ENCODE measurements around the gene NCOA1.

NCOA1 gene

DNA sequence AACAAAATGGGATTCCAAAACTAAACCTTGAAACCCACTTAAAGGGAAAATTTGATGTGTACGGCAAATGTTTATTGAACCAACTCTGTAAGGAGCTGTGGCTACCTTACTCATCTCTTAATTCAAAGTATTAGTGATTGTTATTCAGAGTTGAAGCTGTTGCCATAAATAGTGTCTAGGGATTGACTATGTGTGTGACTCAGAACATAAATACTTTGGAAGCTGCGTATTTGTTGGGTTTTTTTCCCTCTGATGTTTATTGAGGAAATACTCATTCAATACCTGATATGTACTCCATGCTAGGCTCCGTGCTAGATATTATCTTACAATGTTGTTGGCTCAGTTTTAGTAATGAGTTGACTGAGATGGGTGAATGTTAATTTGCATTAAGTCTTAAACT, 211.7 kb downstream of the NCOA1 start:
- no peak for DNase-seq (ENCODE audit: low spot score)

DNA sequence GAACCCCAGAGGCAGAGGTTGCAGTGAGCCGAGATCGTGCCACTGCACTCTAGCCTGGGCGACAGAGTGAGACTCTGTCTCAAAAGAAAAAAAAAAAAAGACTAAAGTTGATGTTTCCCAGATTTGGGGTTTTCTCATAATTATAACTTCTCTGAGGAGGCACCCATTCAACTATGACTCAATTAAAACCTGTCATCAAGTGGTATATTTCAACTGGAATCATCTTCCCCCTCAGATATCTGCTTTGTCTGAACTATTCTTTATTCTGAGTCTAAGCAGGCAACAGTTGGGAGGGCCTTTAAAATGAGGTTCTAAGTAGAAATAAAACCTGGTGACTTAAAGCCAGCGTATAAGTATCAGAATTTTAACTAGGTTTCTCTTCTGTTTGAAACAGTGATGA, 213.6 kb downstream of the NCOA1 start:
- no peak for DNase-seq (ENCODE audit: low spot score)

DNA sequence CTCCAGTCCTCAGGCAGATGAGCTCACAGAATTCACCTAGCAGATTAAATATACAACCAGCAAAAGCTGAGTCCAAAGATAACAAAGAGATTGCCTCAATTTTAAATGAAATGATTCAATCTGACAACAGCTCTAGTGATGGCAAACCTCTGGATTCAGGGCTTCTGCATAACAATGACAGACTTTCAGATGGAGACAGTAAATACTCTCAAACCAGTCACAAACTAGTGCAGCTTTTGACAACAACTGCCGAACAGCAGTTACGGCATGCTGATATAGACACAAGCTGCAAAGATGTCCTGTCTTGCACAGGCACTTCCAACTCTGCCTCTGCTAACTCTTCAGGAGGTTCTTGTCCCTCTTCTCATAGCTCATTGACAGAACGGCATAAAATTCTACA, 216.1 kb downstream of the NCOA1 start:
- DNase-seq (ENCODE audit: low spot score), result no peak

DNA sequence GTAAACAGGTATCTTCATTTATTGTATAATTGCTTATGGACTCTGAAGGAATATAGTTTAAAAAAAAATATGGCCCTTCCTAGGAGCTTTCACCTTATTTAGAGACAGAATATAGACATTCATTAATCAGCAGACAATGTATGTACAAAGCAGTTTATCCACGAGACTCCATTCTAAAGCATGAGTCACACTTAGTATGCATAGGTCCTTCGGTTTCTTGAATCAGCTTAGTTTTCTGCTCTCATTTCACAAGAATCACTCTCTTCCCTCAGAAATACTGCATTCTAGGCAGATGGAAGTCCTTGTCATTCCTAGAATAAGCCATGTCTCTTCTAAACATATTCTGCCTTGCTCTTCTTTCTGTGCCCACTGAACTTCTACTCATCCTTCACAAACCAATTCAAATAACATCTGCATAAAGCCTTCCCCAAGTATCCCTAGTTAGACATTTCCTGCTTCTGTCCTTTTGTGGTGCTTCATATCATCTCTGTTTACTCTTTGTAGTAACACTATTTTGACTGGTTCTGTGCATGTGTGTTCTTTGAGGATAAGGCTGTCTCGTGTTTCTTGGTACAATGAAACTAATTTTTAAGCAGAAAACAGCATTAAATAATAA, 217.6 kb downstream of the NCOA1 start:
- no peak for DNase-seq (ENCODE audit: low spot score)

DNA sequence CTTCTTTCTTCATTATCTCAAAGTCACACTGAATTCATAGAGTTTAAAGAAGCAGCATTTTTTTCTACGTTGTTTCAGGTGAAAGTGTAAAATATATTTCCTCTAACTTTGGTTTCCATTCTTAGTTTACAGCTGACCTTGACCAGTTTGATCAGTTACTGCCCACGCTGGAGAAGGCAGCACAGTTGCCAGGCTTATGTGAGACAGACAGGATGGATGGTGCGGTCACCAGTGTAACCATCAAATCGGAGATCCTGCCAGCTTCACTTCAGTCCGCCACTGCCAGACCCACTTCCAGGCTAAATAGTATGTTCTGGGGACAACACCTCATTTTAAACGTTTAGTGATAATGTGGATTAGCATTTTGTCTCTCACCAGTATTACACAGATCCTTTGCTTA, 219.8 kb downstream of the NCOA1 start:
- no peak for DNase-seq (ENCODE audit: low spot score)

DNA sequence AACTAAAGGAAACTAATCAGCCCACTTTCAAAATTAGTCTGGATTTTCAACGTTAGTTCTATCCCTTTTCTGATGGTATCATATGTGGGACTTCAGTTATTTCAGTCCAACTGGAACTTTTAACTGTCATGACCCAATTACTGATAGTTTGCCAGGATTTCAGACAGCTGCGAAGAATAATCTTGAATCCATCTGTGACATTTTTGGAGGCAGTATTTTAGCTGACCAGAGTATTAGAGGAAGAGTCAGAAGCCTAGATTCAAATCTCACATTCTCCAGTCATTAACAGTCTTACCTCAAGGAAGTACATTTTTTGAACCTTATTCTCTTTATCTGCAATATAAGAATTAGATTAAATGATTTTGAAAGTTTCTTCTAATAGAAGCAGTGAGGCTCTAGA, 220.8 kb downstream of the NCOA1 start:
- no peak for DNase-seq (ENCODE audit: low spot score)

DNA sequence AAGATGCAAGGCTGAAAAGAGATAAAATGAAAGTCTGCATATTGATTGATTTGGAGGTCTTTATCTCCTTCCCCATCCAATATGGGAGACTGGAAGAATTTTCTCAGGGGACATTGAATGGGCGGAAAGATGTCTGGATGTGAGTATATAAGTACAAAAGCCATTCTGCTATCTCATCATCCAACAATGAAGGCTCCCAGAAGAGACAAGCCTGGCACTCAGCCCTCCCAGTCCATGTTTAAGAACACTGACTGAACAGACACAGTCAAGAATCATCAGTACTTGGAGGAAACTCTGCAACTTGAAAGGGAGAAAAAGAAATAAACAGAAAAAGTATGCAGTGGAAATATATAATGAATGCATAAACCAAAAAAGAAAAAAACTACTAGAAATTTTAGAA, 221.2 kb downstream of the NCOA1 start:
- no peak for DNase-seq (ENCODE audit: low spot score)

DNA sequence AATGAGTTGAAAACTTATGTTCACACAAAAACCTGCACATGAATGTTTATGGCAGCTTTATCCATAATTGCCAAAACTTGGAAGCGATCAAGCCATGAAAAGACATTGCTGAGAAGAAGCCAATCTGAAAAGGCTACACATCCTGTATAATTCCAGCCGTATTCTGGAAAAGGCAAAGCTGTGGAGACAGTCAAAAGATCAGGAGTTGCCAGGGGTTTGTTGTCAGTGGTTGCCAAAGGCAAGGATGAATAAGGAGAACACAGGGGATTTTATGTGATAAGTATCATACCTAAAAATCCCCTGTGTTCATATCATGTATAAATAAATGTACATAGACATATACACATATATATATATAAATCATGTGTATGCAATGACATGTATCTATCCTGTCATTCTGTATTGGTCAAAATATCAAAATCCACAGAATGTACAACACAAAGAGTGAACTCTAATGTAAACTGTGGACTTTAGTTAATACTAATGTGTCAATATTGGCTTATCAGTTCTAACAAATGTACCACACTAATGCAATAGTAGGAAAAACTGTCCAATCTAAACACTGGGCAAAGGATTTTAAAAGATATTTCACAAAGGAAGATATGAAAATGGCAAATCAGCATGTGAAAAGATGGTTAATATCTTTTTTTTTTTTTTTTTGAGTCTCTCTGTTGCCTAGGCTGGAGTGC, 226.4 kb downstream of the NCOA1 start:
- DNase-seq (ENCODE audit: low spot score), result no peak

- DNase-seq (ENCODE audit: low spot score), result no peak
Observed at GRCh38 chr2:24720310-24720709, 229.3 kb downstream of the NCOA1 start.

- DNase-seq (ENCODE audit: low spot score), result no peak
Observed at GRCh38 chr2:24721470-24721869, 230.4 kb downstream of the NCOA1 start.

DNA sequence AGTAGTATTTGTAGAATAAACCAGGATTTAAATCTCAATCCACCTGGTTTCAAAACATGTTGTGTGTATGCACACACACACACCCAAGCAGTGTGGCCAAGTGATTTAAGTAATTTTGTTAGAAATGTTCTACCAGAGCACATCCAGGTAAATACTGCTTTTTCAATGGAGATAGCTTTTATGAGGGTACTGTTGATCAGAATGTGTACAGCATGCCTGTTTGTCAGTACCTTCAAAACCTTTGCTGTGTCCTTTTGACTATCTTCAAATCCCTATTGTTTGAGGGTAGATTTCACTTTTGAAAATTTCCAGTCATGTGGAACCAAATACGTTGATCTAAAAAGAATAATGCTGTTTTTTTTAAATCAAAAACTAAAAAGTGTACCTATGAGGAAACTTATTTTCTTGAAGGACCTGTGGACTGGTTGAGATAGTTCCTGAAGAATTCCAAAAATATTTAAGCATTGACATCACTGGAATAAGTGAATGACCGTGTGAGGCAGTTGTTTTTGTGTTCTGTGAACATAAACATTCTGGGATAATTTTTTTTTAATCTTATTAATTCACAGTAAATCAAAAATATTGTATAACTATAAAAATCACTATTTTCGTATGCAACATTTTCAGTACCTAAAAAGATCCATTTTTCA, 231.2 kb downstream of the NCOA1 start:
- no peak for DNase-seq (ENCODE audit: low spot score)

- no peak for DNase-seq (ENCODE audit: low spot score)
Observed at GRCh38 chr2:24723191-24723590, 232.1 kb downstream of the NCOA1 start.

DNA sequence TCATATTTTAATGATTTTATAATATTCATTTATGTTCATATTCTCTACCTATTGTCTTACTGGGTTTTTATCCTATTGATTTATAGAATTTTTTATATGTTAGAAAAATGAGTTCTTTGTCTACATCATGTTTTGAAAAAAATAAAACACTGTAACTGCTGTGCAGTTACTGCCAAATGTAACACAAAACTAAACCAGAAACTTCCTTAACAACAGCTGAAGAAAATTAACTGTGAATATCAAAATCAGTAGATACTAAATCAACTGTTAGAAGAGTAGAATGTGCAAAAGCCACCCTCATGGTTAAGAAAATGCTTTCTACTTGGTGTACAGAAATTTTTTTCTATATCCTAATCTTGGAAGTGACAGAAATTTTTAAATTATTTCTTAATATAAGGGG, 232.6 kb downstream of the NCOA1 start:
- DNase-seq (ENCODE audit: low spot score), result no peak

- DNase-seq (ENCODE audit: low spot score), result no peak
Observed at GRCh38 chr2:24724111-24724775, 233.2 kb downstream of the NCOA1 start.

- DNase-seq (ENCODE audit: low spot score), result no peak
Observed at GRCh38 chr2:24725956-24726355, 234.9 kb downstream of the NCOA1 start.

DNA sequence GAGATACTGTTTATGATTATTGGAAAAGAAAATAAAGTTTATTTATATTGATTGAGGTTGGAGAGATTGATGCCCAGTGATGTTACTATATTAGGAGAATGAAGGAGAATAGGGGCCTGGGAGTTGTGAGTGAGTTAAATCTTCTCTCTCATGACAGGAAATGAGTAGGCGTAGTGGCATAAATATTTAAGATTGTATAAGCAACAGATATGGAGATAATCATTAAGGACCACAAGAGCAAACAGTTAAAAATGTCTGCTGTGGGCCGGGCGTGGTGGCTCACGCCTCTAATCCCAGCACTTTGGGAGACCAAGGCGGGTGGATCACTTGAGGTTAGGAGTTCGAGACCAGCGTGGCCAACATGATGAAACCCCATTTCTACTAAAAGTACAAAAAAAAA, 239.4 kb downstream of the NCOA1 start:
- no peak for DNase-seq (ENCODE audit: low spot score)

GRCh38 chr2:24731040-24731439, 240.0 kb downstream of the NCOA1 start:
- DNase-seq (ENCODE audit: low spot score), result no peak

- DNase-seq (ENCODE audit: low spot score), result no peak
Observed at GRCh38 chr2:24731923-24732322, 240.9 kb downstream of the NCOA1 start.

DNA sequence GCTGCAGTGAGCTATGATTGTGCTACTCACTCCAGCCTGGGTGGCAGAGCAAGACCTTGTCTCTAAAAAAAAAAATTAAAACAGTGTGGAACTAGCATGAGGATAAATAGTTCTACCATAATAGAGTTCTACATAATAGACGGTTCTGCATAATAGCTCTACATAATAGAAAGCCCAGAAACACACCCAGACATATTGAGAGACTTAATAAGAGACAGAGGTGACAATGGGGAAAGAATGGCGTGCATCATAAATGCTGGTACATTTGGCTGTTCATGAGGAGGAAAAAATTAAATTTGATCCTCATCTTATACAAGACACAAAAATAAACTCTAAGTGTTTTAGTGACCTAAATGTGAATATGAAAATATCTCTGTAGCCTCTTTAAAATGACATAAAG, 243.7 kb downstream of the NCOA1 start:
- no peak for DNase-seq (ENCODE audit: low spot score)

GRCh38 chr2:24739354-24740025, 248.4 kb downstream of the NCOA1 start:
- no peak for DNase-seq (ENCODE audit: low spot score)

- DNase-seq (ENCODE audit: low spot score), result no peak
Observed at GRCh38 chr2:24740142-24740541, 249.1 kb downstream of the NCOA1 start.

GRCh38 chr2:24742730-24743129, 251.7 kb downstream of the NCOA1 start:
- DNase-seq (ENCODE audit: low spot score), result no peak

DNA sequence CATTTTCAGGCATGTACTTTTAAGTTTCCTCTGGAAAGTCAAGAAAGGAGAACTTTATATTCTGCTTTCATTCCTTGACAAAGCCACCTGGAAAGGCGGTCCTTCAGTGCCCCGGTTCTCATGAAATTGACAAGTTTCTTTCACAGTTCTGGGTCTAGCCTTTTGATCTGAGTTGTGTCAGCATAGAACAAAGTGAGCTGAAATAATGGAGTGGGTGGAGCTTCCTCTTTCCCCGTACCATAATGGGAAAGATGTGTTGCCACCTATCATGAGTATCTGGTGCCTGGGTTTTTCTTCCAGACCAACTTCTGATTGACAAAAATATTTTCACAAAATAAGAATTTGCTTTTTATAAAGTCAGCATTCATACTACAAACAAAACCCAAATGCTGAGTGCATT, 252.9 kb downstream of the NCOA1 start:
- no peak for DNase-seq (ENCODE audit: low spot score)

All from HuH-7.5 (cell line).